Measurements from ENCODE around the gene UBAP1L.

The UBAP1L gene

DNA sequence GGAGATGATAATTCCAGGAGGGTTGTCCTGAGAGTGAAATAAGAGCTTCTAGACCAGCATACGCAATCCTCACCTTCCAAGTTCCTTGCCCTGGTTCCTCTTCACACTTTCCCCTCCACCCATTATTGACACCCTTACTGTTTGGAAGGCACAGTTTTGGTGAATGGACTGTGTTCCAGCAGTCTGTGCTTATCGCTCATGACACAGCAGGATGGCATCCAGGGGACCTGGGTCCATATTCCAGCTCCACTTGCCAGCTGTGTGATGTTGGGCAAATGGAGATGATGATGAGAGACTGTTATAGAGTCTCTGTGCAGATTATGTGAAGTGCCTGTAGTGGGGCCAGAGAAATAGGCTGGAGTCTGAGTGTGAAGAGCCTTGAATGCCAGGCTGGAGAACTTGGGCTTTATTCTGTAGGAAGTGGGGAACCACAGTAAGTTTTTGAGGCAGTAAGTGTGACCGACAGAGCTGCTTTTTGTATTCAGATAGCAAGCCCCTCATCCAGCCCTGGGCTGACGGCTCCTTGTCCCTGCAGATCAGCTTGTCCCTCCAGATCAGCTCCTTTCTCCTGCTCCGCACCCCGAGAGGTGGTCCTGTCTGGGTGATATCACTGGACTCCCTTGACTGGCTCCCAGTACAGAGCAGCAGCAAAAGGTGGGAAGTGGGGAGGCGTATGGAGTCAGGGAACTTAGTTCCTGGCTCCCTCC is 30.3 kb downstream of the UBAP1L start:
- Histone ChIP-seq H3K4me2 (no peak overlapping the region), H3K79me2 (ENCODE audit: insufficient read depth, low read depth) (no peaks in the 10 kb centered on the region), H3K27ac (no peak overlapping the region), H3K4me1 (ENCODE audit: low read depth, poor library complexity, severe bottlenecking) (no peaks in the 10 kb centered on the region), H3K4me3 (IDR thresholded peaks at IDR 0.05; ENCODE audit: insufficient read depth, low read depth, low read length) (no peak overlapping the region), H4K20me1 (ENCODE audit: insufficient read depth) (no peaks in the 10 kb centered on the region), H3K9ac (no peak overlapping the region), H2AFZ (ENCODE audit: low read depth) (no peak overlapping the region), H3K27me3 (ENCODE audit: insufficient read depth, low read depth) (no peaks in the 10 kb centered on the region; the same call in 1 of the 2 replicates), H3K36me3 (ENCODE audit: insufficient read depth) (no peaks in the 10 kb centered on the region)
- TF ChIP-seq CTCF (conservative IDR thresholded peaks at IDR 0.05; ENCODE audit: low read depth, low read length): no peak

- Histone ChIP-seq H3K9ac (no peak overlapping the region), H3K4me1 (ENCODE audit: low read depth, poor library complexity, severe bottlenecking) (no peaks in the 10 kb centered on the region), H3K4me3 (IDR thresholded peaks at IDR 0.05; ENCODE audit: insufficient read depth, low read depth, low read length) (no peak overlapping the region), H4K20me1 (ENCODE audit: insufficient read depth) (no peaks in the 10 kb centered on the region), H3K27ac (no peak overlapping the region), H2AFZ (ENCODE audit: low read depth) (no peak overlapping the region), H3K4me2 (no peak overlapping the region), H3K27me3 (ENCODE audit: insufficient read depth, low read depth) (no peaks in the 10 kb centered on the region; the same call in 1 of the 2 replicates), H3K36me3 (ENCODE audit: insufficient read depth) (no peaks in the 10 kb centered on the region), H3K79me2 (ENCODE audit: insufficient read depth, low read depth) (no peaks in the 10 kb centered on the region)
- TF ChIP-seq CTCF (conservative IDR thresholded peaks at IDR 0.05; ENCODE audit: low read depth, low read length): no peak
Observed at GRCh38 chr15:65083262-65083701, 31.7 kb downstream of the UBAP1L start.

DNA sequence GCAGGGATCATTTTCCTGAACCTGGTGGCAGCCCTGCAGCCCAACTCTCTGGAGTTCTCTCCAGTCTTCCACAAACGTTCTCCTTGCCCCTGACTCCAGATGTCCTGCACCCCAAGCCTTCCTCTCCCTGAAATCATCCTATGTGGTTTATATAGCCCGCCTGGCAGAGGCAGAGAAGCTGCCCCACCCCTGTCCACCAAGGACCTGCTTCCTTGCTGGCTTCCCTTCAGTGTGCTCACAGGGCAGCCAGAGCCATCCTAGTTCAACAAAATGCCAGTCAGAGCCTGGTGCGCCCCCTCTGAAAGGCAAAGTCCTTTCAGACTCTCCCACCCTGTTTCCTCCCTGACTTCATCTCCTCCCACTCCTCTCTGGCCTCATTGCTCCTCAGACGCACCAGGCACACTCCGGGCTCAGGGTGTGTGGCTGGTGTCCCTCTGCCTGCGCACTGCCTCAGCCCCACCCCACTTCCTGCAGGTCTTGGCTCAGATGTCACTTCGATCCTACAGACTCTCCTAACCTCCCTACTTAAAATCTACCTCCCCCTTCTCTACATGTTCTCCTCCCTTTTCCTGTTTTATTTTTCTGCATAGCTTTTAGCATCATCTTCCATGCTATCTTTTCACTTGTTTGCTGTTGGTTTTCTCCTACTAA is 32.6 kb downstream of the UBAP1L start:
- Histone ChIP-seq H3K27ac (no peak overlapping the region), H4K20me1 (ENCODE audit: insufficient read depth) (no peaks in the 10 kb centered on the region), H3K27me3 (ENCODE audit: insufficient read depth, low read depth) (no peaks in the 10 kb centered on the region; the same call in 1 of the 2 replicates), H2AFZ (ENCODE audit: low read depth) (no peak overlapping the region), H3K4me2 (no peak overlapping the region), H3K79me2 (ENCODE audit: insufficient read depth, low read depth) (no peaks in the 10 kb centered on the region), H3K36me3 (ENCODE audit: insufficient read depth) (no peaks in the 10 kb centered on the region), H3K4me3 (IDR thresholded peaks at IDR 0.05; ENCODE audit: insufficient read depth, low read depth, low read length) (no peak overlapping the region), H3K4me1 (ENCODE audit: low read depth, poor library complexity, severe bottlenecking) (no peaks in the 10 kb centered on the region), H3K9ac (no peak overlapping the region)
- TF ChIP-seq CTCF (conservative IDR thresholded peaks at IDR 0.05; ENCODE audit: low read depth, low read length): no peak

DNA sequence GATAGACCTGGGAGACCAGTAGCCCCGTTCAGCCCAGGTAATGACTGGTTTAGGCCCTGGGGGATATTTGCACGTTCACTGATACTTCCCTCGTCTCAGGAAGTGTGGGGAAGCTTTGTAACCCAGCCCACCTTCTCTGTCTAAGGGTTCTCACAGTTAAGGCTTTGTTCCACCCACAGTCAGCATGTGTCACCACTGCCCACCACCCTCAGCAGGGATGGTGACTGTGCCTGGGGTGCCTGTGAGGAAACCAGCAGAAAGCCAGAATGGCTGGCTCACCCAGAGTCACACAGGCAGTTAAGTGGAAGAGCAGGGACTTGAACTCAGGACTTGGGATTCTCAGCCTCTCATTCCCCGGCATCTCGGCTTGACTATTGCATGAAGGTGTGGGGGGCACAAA is 33.2 kb downstream of the UBAP1L start:
- Histone ChIP-seq H3K79me2 (ENCODE audit: insufficient read depth, low read depth) (no peaks in the 10 kb centered on the region), H3K36me3 (ENCODE audit: insufficient read depth) (no peaks in the 10 kb centered on the region), H3K4me3 (IDR thresholded peaks at IDR 0.05; ENCODE audit: insufficient read depth, low read depth, low read length) (no peak overlapping the region), H3K4me1 (ENCODE audit: low read depth, poor library complexity, severe bottlenecking) (no peaks in the 10 kb centered on the region), H3K4me2 (no peak overlapping the region), H4K20me1 (ENCODE audit: insufficient read depth) (no peaks in the 10 kb centered on the region), H3K27me3 (ENCODE audit: insufficient read depth, low read depth) (no peaks in the 10 kb centered on the region; the same call in 1 of the 2 replicates), H3K9ac (no peak overlapping the region), H2AFZ (ENCODE audit: low read depth) (no peak overlapping the region), H3K27ac (no peak overlapping the region)
- TF ChIP-seq CTCF (conservative IDR thresholded peaks at IDR 0.05; ENCODE audit: low read depth, low read length): no peak

Data from KMS-11 (cell line).